SH-SY5Y (cell line): ENCODE data around the gene LRRC70.

Experiments
- GATA2 ChIP-seq: IDR thresholded peaks from 2 replicates; pipeline ENCODE4 v1.6.1; 2011; ENCODE audit warnings: mild to moderate bottlenecking, low read depth, low read length
- GATA3 ChIP-seq: IDR thresholded peaks from 2 replicates; pipeline ENCODE4 v1.6.1; 2011; ENCODE audit warnings: low read depth, mild to moderate bottlenecking, low read length, moderate library complexity

LRRC70 gene

GRCh38 chr5:62585751-62586150 lies 7.1 kb downstream of the LRRC70 start:
- no peak for TF ChIP-seq GATA2
- TF ChIP-seq GATA3: no peak

GRCh38 chr5:62587737-62588136 lies 9.1 kb downstream of the LRRC70 start:
- TF ChIP-seq GATA3: no peak
- no peak for TF ChIP-seq GATA2

GRCh38 chr5:62588668-62589067 lies 10.0 kb downstream of the LRRC70 start:
- TF ChIP-seq GATA3 (no peak), GATA2 (no peak)

- TF ChIP-seq GATA2 (no peak), GATA3 (no peak)
Measured at GRCh38 chr5:62589504-62589903, 10.9 kb downstream of the LRRC70 start.

GRCh38 chr5:62590387-62590786 lies 11.8 kb downstream of the LRRC70 start:
- no peak for TF ChIP-seq GATA3
- TF ChIP-seq GATA2: no peak

- TF ChIP-seq GATA2 (no peak), GATA3 (no peak)
Measured at GRCh38 chr5:62592558-62592957, 13.9 kb downstream of the LRRC70 start.

GRCh38 chr5:62593331-62593730 lies 14.7 kb downstream of the LRRC70 start:
- TF ChIP-seq GATA3: no peak
- TF ChIP-seq GATA2: no peak

- TF ChIP-seq GATA2 (no peak), GATA3 (no peak)
Measured at GRCh38 chr5:62594364-62594984, 15.9 kb downstream of the LRRC70 start.

GRCh38 chr5:62596096-62596495 lies 17.5 kb downstream of the LRRC70 start:
- TF ChIP-seq GATA3: no peak
- TF ChIP-seq GATA2: no peak

- no peak for TF ChIP-seq GATA3
- TF ChIP-seq GATA2: no peak
Measured at GRCh38 chr5:62596691-62597090, 18.1 kb downstream of the LRRC70 start.

GRCh38 chr5:62597314-62597713 lies 18.7 kb downstream of the LRRC70 start:
- no peak for TF ChIP-seq GATA2
- no peak for TF ChIP-seq GATA3

- no peak for TF ChIP-seq GATA2
- TF ChIP-seq GATA3: no peak
Measured at GRCh38 chr5:62600560-62601252, 22.1 kb downstream of the LRRC70 start.

GRCh38 chr5:62603934-62604333 lies 25.3 kb downstream of the LRRC70 start:
- TF ChIP-seq GATA3: no peak
- no peak for TF ChIP-seq GATA2

- TF ChIP-seq GATA2 (no peak), GATA3 (no peak)
Measured at GRCh38 chr5:62605638-62606037, 27.0 kb downstream of the LRRC70 start.

- TF ChIP-seq GATA2: no peak
- TF ChIP-seq GATA3: no peak
Measured at GRCh38 chr5:62606878-62607277, 28.3 kb downstream of the LRRC70 start.

GRCh38 chr5:62607615-62608014 lies 29.0 kb downstream of the LRRC70 start:
- no peak for TF ChIP-seq GATA3
- no peak for TF ChIP-seq GATA2
